GM19452 (cell line): ENCODE measurements around the gene LARP6.
"Not testable (repeated sequence)": the region's sequence is repeated elsewhere in the genome, so short reads cannot be mapped to it uniquely, and the experiment has no call there.

ENCODE experiments used
- ATAC-seq: cut with Tn5 transposase; IDR thresholded peaks from one replicate; pipeline ENCODE4 v1.9.1; 2021; ENCODE audit not compliant: unreplicated experiment

LARP6 gene

DNA sequence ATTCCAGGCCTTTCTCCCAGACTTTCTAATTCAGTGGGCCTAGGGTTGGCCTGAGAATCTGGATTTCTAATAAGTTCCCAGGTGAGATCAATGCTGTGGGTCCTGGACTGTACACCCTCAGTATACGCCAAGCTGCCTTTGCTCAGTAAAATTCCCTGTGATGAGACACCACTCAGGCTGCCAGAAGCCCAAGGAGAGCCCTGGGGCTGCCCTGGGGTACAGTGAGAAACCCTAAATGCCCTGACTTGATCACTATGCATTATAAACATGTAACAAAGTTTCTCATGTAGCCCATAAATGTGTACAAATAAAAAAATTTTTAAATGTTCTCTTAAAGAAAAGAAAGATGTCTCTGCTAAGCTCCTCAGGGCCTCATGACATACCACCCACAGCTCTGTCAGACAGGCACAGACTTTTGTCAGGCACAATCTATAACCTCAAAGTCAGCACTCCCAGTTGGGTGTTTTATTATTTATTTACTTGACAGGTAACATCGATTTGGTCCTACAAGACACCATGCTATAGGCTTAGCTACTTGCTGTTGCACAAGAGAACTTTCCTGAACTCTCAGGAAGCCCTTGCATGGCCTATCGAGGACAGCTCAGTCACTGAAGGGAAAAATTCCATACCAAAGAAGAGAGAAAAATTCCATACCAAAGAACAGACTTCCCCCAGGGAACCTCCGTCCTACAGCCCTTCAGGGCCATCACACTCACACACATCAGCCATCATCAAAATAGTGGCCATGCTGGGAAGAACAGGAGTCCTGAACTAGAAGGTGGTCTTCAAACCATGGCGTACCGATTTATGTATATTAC lies 22.7 kb downstream of the LARP6 start:
- no peak for ATAC-seq

DNA sequence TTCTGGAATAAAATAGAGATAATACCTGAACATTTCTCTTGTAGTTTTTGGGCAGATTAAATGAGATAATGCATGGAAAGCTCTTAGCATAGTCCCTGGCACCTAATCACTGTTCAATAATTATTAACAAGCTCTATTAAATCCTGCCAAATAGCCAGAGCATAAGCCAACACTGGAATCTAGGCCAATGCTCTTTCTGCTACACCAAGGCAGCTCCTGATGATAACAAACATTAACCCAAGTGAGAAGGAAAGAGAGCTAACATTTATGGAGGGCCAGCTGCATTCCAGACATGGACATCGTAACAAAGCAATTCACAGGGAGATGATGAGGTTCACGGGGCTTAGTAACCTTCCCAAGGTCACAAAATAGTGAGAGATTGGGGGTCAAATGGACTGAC lies 23.3 kb downstream of the LARP6 start:
- ATAC-seq = no peak

DNA sequence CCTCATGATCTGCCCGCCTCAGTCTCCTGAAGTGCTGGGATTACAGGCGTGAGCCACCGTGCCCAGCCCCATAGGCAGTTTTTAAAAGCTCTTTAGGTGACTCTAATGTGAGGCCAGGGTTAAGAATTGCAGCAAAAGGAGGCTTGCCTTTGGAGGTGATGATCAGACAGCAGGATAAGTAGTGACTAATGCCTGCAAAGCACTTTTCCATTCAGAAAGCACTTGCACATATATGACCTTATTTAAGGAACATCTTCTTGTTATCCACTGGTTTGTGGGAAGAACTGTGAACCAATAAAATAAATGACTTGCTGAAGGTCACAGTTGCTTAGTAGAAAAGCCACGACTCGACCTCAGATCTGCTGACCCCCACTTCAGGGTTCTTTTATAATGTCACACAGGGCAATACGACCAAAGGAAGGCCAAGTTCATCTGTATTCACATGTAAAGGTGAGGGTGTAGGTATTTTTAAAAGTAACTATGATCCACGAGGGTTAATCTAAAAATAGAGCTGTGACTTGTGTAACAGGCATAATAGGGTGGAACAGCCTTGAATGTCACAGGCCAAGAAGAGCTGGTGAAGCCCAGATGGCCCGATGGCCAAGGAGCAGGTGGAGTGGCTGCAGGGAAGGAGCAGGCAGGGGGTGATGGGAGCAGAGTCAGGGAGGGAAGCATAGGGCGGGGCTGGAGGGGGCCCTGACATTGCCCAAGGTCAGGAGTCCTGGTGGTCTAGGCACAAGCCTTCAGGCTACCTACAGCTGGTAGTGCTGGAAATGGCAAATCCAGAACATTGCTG lies 24.4 kb downstream of the LARP6 start:
- no peak for ATAC-seq

DNA sequence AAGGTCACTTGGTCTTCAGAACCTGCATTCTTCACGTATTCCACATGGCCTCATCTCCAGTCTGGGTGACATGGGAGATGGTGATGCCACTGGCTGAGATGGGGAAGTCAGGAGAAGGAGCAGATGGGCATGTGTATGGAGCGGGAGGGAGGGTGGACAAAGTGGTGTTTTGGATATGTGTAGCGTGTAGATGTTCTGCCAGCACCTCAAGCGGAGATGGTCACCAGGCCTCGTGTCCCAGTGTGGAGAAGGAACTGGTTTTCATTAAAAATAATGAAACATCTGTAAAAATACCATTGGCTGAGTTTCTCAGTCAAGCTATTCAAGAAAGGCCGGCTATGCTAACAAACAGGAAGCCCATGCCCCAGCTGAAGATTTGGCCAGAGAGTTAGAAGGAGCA lies 26.2 kb downstream of the LARP6 start:
- no peak for ATAC-seq

DNA sequence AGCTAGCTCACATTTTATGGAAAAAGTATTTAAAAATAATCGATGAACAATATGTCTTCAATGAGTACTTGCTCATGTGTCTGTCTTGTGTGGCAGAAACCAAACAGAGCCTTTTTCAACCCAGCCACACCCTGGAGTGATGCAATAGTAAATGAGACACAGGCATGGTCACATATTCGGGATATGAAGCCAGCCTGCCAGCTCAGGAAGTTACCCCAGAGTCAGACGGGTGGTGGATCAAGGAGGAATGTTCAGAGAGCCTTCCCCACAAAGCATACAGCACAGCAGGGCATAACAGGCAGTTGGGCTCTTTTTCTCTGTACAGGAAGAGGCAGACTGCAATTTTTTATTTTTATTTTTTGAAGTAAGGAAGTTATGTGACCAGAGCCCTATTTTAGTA lies 27.3 kb downstream of the LARP6 start:
- ATAC-seq = no peak

DNA sequence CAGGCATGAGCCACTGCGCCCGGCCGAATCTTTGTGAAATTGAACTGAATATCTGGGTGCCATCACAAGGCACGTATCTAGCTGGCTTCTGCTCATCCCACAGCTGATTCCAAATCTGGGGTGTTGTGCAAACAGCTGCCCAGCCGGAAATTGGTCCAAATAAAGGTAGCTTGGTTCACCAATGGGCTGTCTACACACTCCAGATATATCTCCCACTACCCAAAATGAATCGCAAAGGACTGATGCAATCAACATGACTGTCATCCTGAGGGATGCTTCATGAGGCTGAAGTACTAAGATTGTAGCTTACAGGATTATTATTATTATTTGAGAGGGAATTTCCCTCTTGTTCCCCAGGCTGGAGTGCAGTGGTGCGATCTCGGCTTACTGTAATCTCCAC lies 28.1 kb downstream of the LARP6 start:
- no peak for ATAC-seq

DNA sequence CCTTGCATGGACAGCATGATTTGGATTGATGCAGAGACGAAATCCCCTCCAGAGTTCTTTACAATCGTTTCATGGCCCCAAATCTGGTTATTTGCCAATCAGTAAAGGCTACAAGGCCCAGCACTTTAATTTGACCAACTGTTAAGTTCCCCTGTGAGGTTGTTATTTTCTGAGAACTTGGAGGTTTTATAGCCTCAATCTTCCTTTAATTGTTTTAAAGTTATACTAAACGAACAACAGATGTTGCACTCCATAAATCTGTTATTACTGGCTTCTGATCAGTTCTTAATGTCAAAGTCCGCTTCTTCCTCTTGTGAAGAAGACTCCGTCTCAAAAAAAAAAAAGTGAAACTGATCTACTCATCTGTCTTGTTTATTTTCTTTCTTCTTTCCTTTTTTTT lies 30.8 kb downstream of the LARP6 start:
- ATAC-seq = no peak

DNA sequence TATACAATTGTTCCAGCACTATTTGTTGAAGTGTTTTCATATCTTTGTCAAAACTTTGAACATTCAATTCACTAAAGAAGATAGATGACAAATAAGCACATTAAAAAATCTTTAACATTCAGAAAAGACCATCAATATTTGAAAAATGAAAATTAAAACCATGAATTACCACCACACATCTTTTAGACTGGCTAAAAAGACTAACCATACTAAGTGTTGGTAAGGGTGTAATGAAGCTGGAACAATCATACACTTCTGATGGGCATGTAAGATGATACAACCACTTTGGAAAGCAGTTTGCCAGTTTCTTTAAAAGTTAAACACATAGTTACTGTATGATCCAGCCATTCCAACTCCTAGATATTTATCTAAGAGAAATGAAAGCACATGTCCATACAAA lies 33.7 kb downstream of the LARP6 start:
- ATAC-seq = no peak

DNA sequence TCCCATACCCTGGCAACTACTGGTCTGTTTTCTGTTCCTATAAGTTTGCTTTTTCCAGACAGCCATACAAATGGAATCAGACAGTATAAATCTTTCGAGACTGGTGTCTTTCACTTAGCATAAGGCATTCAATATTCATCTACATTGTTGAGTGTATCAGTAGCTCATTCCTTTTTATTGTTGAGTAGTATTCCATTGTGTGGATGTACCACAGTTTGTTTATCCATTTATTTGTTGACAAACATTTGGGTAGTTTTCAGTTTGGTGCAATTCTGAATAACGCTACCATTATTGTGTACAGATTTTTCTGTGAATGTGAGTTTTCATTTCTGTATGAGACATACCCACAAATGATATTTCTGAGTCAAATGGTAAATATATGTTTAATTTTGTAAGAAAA lies 35.4 kb downstream of the LARP6 start:
- no peak for ATAC-seq

DNA sequence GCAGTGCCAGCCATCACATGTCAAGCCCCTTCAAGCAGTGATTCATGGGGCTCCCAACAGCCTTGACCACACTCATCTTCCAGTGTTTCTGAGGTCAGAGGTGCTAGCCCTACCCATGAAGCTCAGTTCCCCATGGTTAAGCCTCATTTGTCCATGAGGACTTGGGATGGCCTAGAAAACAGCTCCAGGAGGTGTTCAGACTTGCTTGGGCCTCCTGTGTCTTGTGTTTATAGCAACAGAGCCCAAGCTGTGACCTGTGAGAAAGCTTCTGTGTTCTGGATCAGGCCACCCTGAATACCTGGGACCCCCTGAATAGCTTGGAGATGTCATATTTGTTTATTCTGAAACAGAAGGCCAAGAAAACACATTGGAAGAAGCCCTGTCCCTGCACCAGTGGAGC lies 36.7 kb downstream of the LARP6 start:
- no peak for ATAC-seq

DNA sequence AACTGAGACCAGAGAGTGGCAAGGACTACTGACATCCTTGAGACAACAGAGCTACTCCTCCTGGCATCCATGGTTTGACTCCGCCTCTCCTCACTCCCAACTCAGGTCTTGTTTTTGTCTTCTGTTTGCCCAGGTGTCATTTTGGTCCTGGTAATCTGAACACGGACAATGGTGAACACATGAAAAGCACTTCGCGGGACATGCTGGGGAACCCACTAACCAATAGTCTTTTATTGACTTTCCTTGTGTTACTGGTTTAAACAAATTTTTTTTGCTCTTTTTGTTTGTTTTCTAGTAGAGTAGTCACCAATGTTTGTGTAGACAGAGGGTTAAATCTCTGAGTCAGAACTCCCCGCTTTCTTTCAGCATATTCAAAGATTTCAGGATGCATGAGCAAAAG lies 38.4 kb downstream of the LARP6 start:
- no peak for ATAC-seq

DNA sequence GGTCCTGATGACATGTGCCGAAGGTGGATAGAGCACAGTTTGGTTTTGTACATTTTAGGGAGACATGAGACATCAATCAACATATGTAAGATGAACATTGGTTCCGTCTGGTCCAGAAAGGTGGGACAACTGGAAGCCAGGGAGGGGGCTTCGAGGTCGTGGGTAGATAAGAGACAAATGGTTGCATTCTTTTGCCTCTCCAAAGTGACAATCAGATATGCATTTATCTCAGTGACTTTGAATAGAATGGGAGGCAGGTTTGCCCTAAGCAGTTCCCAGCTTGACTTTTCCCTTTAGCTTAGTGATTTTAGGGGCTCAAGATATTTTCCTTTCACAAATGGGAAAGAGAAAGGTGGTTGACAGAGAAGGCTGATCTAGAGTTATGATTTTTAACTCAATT lies 38.9 kb downstream of the LARP6 start:
- not testable (repeated sequence) for ATAC-seq

DNA sequence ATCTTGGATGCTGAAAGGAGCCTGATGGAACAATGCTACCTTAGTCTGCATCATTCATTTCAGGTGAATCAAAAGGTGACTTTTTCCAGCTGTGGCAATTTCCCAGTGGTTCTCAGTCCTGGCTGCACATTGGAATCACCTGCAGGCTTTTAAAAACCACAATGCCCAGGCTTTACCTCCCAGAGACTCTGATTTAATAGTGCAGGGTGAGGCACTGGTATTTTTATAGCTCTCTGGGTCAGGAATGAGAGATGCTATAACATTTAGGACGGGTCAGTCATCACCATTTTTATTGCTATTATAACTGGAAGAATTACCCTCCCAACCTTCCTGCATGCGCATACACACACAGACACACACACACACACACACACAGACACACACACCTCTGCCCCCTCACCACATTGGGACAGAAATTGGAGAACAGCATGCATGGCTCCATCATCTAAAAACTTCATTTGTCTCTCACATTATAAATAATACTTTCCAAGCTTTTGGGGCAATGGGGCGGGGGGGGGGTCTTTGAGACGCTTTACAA lies 41.1 kb downstream of the LARP6 start:
- ATAC-seq = no peak

DNA sequence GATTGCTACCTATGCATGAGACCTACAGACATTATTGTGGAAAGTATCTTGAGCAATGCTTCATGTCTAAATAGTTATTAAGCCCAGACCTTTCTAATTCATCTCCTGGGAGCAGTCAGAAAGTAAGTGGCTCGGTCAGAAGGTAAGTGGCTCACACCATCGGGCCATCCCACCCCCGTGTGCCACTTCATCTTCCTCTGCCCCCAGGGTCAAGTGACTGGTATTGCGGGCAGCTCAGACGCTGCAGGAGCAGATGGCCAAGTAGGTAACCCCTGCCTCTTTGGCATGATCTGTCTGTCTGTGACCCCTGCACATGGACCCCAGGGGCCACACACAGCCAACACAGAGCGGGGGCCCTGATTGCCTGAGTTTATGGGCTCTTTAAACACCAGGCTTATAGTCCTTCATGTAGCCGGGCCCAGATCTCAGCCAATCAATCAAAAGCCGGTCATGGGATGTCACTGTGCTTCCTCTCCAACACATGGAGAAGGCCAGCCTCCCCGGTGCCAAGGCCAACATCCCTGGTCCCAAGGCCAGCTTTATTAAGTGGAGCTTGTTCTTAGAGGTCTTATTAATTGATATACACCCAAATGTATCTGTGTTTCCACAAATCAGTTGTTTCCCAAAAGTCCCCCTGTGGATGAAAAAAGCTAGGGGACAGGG lies 42.9 kb downstream of the LARP6 start:
- no peak for ATAC-seq

DNA sequence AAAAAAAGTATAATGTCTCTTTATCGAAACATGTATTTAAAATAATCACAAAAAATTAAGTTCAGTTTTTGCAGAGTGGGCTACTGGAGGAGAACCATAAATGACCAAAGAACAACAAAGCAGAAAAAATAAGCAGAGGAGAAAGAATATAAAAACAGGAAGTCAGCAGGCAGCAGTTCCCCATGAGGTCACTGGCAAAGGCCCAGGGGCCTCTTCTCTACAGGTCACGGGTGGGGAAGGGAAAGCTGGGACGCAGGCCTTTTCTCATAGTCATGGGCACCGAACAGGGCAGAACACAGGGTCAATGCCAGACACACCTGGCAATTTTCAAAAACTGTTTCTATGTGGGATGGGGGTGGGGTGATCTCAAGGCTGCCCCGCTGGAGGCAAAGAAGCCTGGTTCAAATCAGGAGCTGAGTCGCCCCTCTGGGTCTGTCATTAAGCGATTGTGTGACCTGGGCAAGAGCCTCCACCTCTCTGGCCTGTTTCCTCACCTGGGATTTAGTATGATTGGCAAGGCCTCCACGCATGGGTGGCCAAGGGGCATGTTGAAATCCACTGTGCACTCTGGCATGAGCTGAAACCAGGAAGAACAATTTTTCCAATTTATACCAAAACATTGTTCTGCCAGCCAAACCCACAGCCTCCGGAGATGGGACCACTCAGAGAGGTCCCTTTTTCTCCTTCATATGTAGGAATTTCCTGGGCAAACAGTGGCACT lies 46.8 kb downstream of the LARP6 start:
- no peak for ATAC-seq

DNA sequence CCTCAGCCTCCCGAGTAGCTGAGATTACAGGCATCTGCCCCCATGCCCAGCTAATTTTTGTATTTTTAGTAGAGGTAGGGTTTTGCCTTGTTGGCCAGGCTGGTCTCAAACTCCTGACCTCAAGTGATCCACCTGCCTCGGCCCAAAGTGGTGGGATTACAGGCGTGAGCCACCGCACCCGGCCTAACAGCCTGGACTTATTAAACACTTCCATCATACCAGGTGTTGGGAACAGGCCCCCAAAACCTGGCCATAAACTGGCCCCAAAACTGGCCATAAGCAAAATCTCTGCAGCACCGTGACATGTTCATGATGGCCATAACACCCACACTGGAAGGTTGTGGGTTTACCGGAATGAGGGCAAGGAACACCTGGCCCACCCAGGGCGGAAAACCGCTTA lies 49.6 kb downstream of the LARP6 start:
- not testable (repeated sequence) for ATAC-seq

DNA sequence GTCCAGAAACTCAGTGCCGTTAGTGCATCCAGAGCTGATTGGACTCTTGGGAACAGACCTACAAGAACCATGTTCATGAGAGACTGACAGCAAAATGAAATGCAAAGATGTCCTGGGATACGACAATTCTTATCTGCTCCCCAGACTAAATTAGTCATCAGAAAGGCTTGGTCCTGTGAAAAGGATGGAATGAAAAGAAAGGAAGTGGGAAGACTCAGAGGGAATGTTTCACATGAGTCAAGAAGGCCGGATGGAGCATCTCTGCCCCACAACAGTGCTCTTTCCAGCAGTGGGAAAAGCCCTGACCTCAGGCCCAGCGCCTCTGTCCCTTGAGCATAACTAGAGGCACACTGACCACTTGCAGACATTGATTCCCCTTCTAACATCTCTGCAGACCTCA lies 51.3 kb downstream of the LARP6 start:
- no peak for ATAC-seq

DNA sequence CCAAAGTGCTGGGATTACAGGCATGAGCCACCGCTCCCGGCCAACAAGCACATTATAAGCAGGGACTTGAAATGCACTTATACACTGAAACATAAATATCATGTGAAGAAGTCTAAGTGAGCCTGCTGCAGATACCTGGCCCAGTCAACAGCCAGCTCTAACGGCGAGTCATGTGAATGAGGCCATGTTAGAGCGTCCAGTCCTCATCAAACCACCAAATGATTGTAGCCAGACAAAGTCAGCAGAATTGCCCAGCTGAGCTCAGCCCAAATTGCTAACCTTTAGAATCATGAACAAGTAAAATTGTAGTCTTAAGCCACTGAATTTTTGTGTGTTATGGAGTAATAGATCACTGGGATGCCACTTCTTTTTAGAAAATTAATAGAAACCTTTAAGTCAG lies 52.8 kb downstream of the LARP6 start:
- ATAC-seq = no peak

DNA sequence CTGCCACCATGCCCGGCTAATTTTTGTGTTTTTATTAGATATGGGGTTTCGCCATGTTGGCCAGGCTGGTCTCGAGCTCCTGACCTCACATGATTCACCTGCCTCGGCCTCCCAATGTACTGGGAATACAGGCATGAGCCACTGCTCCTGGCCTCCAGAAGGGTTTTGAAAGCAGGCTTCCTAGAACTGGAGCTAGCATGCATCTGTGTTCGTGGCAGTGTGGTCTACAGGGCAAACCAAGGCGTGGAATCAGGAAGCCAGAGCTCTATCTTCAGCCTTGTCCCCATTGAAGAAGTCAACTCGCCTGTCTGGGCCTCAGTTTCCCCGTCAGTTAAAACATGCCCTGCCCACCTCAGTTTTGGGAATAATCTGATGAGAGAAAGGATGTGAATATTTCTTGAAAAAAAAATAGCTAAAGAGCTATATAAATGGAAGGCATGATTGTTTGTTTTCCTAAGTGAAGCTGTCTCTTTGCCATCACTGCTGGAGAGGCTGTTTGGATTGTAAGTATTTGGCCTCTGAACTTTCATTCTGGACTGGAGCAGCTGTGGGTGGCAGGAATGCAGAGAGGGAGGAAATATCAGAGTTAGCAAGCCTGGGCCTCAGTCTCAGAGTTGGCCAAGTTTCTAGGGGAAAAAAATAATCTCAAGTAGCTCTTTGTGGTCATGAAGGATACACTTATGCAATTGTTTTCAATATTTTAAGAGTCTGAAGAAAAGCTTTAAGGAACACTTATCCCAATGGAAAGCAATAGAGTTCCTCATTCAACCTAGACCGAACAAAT lies 54.1 kb downstream of the LARP6 start:
- ATAC-seq = no peak

DNA sequence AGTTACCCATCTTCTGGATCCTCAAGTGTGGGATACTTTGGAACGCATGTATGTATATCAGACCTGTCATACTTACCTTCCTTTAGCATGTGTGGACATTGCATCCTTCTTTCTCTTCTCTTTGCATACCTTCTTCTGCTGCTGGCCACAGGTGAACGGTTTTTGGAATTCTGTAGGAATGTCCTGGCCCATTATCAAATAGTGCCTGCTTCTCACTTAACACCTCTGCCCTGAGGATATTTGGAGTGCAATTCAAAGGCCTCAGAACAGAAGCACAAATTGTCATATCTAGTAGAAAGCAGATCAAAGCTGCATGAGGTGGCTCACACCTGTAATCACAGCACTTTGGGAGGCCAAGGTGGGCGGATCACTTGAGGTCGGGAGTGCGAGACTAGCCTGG lies 56.5 kb downstream of the LARP6 start:
- no peak for ATAC-seq
